ENCODE data around the gene CBS.
"Not testable (repeated sequence)": the region's sequence is repeated elsewhere in the genome, so short reads cannot be mapped to it uniquely, and the experiment has no call there.

CBS gene

GRCh38 chr21:43023175-43023574 is 52.5 kb downstream of the CBS start:
- DNase-seq: no peak

GRCh38 chr21:43021756-43022600 is 53.7 kb downstream of the CBS start:
- no peak for DNase-seq

DNA sequence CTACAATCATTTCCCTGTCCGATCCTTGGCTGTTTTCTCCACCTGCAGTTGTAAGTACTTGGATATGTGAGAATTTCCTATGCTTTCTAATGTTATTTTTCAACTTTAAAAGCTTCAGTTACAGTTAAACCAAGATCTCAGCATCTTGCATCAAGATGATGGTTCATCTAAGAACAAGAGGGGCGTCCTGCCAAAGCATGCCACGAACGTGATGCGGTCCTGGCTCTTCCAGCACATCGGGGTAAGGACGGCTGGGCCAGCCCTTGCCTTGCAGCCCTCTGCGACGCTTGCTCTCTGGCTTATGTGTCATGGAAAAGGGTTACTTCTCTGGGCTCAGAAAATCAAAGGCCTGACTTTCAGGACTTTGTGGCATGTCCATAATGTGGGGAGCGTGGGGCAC is 54.4 kb downstream of the CBS start:
- DNase-seq: no peak

DNA sequence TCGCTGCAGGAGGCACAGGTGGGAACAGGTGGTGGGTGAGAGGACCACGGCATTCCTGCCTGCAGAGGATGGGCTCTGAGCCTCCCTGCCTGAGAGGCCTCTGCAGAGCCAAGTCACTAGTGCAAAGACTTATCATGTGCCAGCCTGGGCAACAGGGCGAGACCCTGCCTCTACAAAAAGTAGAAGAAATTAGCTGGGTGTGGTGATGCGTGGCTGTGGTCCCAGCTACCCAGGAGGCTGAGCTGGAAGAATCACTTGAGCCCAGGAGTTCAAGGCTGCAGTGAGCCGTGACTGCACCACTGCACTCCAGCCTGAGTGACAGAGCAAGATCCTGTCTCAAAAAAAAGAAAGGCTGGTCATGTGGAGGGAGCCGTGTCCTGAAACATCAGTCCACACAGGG is 54.9 kb downstream of the CBS start:
- DNase-seq: no peak

GRCh38 chr21:43020177-43020576 is 55.5 kb downstream of the CBS start:
- no peak for DNase-seq

- no peak for DNase-seq
Measured at GRCh38 chr21:43018519-43018918, 57.1 kb downstream of the CBS start.

DNA sequence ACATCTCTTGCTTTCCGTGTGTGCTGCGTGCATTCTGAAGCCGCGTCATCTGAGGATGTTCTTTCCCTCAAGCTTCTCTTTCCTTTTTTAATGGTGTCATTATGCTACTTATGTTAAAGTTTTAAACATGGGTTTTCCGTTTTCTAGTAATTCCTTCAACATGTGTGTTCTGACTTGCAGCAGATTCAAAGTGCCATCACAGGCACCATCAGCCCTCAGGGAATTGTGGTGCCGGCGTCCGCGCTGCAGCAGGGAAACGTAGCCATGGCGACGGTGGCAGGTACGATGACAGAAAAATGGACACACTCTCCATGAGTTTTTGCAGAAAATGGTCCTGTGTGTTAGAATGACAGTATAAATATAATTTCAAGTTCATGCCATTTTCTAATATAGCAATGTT is 58.9 kb downstream of the CBS start:
- DNase-seq: no peak

- no peak for DNase-seq
Measured at GRCh38 chr21:43015906-43016540, 59.6 kb downstream of the CBS start.

DNA sequence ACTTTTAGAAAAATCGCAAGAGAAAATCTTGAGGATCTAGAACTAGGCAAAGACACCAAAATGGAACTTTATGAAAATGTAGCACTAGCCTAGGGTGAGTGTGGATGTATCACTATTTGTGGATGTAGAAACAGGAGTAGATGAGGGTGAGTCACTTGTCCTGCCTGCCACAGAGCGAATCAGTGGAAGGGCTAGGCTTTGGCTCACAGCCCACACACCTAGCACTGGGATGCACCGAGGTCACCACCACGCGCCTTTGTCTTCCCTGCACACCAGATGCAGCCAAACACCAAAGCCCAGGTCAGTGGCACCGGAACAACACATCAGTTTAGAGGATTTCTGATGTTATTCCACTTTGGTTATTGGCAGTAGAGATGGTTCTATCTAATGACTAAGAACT is 63.0 kb downstream of the CBS start:
- DNase-seq: no peak

DNA sequence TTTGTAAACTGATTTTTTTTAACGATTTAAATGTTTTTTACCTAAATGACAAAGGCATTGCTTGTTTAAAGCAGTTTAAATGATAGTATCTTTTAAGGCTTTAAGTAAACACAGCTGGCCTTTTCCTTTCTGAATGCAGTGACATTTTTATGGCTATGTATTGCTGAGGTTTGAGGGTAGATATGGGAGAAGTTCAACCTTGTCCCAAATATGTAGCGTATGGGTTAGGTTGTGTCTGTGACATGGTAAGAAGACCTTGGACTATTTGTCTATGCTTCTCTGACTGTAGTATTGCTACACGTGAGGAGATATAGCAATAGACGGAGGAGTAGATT is 68.8 kb downstream of the CBS start:
- no peak for DNase-seq

DNA sequence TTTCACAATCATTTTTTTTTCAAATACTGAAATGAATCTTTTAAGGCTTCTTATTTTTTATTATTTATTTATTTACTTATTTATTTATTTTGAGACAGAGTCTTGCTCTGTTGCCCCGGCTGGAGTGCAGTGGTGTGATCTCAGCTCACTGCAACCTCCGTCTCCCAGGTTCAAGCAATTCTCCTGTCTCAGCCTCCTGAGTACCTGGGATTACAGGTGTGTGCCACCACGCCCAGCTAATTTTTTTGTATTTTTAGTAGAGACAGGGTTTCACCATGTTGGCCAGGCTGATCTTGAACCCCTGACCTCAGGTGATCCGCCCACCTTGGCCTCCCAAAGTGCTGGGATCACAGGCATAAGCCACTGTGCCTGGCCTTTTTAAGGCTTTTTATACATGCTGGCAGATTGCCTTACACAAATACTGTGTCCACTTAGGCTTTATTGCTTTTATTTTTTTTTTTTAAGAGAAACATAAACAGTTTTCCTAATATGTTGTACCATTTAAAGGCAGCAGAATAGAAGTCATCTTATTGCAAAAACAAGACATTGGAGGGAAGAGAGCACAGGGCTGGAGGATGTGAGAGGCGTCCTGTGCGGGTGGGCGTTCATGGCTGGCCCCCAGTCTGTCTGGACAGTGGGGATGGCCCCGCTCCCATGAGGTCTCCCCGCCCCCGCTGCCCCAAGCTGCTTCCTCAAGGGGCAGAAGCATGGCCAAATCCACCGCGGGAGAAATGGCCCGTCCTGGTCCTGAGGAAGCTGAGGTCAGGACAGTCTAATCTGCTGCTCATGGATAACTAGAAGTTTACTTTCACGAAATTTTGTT is 69.4 kb downstream of the CBS start:
- not testable (repeated sequence) for DNase-seq

DNA sequence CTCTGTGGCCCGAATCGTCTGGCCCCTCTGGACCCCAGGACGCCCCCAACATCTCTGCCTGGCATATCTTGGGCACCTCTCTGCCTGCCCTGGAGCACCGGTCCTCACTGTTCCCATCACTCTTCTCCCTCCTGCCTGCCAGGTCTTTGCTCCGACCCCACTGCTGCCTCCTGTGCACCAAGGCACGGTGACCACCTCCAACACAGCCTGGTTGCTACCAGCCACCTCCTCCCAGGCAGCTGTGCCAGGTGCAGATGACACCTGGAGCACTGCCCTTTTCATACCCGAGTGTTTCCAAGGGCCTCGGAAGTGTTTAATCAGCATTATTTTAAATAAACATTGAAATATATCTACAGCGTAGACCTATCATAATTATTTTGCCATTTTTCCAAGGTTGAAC is 70.0 kb downstream of the CBS start:
- DNase-seq: no peak

- DNase-seq: no peak
Measured at GRCh38 chr21:43004926-43005325, 70.7 kb downstream of the CBS start.

Measured in COR-L47 (cell line).